HepG2 (cell line): ENCODE data around the gene RAPGEF5. TPM values are rescaled to one million over a fixed set of nuclear protein-coding genes. Genes with fewer than 3 reads are reported as not detected.

Experiments
- RBFOX2 ChIP-seq: fragments of 200-400 bp; formaldehyde crosslinking; IDR thresholded peaks from 2 replicates; pipeline ENCODE4 v1.6.1; 2017; ENCODE audit warnings: low read depth, mild to moderate bottlenecking, low read length
- ZNF224 ChIP-seq: sonication (generic); formaldehyde crosslinking; IDR thresholded peaks from 2 replicates; pipeline ENCODE4 v1.5.0; 2020; ENCODE audit warnings: mild to moderate bottlenecking, missing genetic modification reagents
- ZNF225 ChIP-seq: sonication (generic); formaldehyde crosslinking; IDR thresholded peaks from 2 replicates; pipeline ENCODE4 v1.4.0; 2020; ENCODE audit warnings: mild to moderate bottlenecking, missing genetic modification reagents
- ZNF230 ChIP-seq: sonication (generic); formaldehyde crosslinking; IDR thresholded peaks from 2 replicates; pipeline ENCODE4 v1.4.0; 2020; ENCODE audit warnings: mild to moderate bottlenecking, missing genetic modification reagents
- ZNF432 ChIP-seq: sonication (generic); formaldehyde crosslinking; IDR thresholded peaks from 2 replicates; pipeline ENCODE4 v1.5.0; 2020; ENCODE audit warnings: missing genetic modification reagents, mild to moderate bottlenecking, borderline replicate concordance
- ZNF484 ChIP-seq: sonication (generic); formaldehyde crosslinking; IDR thresholded peaks from 2 replicates; pipeline ENCODE4 v1.5.1; 2020; ENCODE audit warnings: mild to moderate bottlenecking, low read depth, missing genetic modification reagents, borderline replicate concordance
- ZNF615 ChIP-seq: sonication (generic); formaldehyde crosslinking; IDR thresholded peaks from 2 replicates; pipeline ENCODE4 v1.5.0; 2020; ENCODE audit warnings: mild to moderate bottlenecking, missing genetic modification reagents, borderline replicate concordance
- ZNF724P ChIP-seq: sonication (generic); formaldehyde crosslinking; IDR thresholded peaks from 2 replicates; pipeline ENCODE4 v1.8.0; 2022; ENCODE audit warnings: missing genetic modification reagents, borderline replicate concordance
- ZNF75D ChIP-seq: sonication (generic); formaldehyde crosslinking; IDR thresholded peaks from 2 replicates; pipeline ENCODE4 v1.8.1; 2023; ENCODE audit warnings: missing genetic modification reagents, mild to moderate bottlenecking, borderline replicate concordance
- ZNF761 ChIP-seq: sonication (generic); formaldehyde crosslinking; conservative IDR thresholded peaks from 2 replicates; pipeline ENCODE4 v1.4.0; 2020; ENCODE audit warnings: mild to moderate bottlenecking, missing genetic modification reagents
- ZNF772 ChIP-seq: sonication (generic); formaldehyde crosslinking; IDR thresholded peaks from 2 replicates; pipeline ENCODE4 v1.5.0; 2020; ENCODE audit warnings: mild to moderate bottlenecking, missing genetic modification reagents
- polyA plus RNA-seq, 8 experiments: library from polyadenylated mRNA; depleted of rRNA in 3 of 8; stranded (reverse) in 7 of 8; unstranded in 1 of 8; fragments of >200 nt; fragmentation: Illumina TruSeq in 4 of 8; extraction: Trizol in 4 of 8; gene quantifications; 2 replicates each; pipeline versions ENCODE4 v1.2.1 to v1.2.3, GENCODE V29; 2011 to 2016; ENCODE audit warnings: low read depth in 4 of 8, missing spikeins in 1 of 8, mixed read lengths in 1 of 8; ENCODE audit not compliant: insufficient read depth in 1 of 8
- total RNA-seq, 5 experiments: library from RNA; depleted of rRNA; stranded (reverse); fragments of >200 nt; fragmentation: Illumina TruSeq; extraction: Trizol; gene quantifications; 2 replicates each; pipeline ENCODE4 v1.2.3, GENCODE V29; 2016; ENCODE audit warnings: low read depth in 1 of 5
- TF ChIP-seq, protein P1 (sequence below): sonication (generic); formaldehyde crosslinking; IDR thresholded peaks from 2 replicates; pipeline ENCODE4 v1.5.0; 2020; ENCODE audit warnings: missing genetic modification reagents
- TF ChIP-seq, protein P2 (sequence below): sonication (generic); formaldehyde crosslinking; IDR thresholded peaks from 2 replicates; pipeline ENCODE4 v1.4.0; 2020; ENCODE audit warnings: missing genetic modification reagents
- TF ChIP-seq, protein P3 (sequence below): IDR thresholded peaks from 2 replicates; pipeline ENCODE4 v1.6.1; 2016; ENCODE audit warnings: missing compliant biosample characterization, missing genetic modification reagents, borderline replicate concordance
- TF ChIP-seq, protein P4 (sequence below): sonication (generic); formaldehyde crosslinking; IDR thresholded peaks from 2 replicates; pipeline ENCODE4 v1.8.1; 2022; ENCODE audit warnings: mild to moderate bottlenecking, missing genetic modification reagents
- TF ChIP-seq, protein P5 (sequence below): sonication (generic); formaldehyde crosslinking; IDR thresholded peaks from 2 replicates; pipeline ENCODE4 v1.4.0; 2020; ENCODE audit warnings: missing genetic modification reagents, borderline replicate concordance

RAPGEF5 gene
- total and polyA plus RNA-seq, 2 of the 13 experiments (the other 11 are each of a cell fraction or from before 2014, with no cell fraction given), result 17.1 to 23.4 TPM

DNA sequence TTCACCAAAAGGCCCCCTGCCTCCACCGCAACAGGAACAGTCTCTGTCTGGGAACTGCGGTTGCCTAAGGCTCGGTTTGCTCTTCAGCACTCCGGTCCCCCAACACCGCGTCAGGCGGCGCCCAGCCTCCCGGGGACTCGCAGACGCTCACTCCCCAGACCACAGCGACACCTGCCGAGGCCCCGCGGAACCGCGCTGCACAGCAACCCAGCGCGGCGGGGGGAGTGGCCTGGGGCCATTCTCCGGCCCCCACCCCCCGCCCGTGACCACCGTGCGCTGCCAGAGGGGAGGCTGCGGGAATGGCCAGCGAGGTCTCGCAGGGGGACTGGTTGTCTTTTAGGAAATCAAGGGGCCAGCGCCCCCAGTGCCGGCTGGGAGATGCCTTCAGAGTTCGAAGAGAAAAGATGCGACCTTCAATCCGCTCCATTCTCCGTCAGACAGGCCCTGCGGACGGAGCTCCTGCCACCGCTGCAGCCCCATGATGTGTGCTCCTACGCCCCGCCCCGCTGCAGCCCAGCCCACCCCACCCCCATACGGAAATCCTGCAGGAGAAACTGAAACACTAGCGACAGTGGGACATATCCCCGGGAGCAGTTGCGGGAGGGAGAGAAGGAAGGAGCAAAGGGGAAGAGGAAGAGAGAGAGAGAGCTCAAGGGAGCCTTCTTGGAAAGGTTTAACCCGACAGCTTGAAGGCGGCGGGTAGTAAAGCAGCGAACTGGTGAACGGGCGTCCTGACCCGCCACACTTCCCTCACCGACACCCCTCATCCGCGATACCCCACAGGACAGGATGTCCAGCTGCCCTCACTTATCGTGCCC is 273.9 kb downstream of the RAPGEF5 start (continued):
- TF ChIP-seq, protein P1, sequence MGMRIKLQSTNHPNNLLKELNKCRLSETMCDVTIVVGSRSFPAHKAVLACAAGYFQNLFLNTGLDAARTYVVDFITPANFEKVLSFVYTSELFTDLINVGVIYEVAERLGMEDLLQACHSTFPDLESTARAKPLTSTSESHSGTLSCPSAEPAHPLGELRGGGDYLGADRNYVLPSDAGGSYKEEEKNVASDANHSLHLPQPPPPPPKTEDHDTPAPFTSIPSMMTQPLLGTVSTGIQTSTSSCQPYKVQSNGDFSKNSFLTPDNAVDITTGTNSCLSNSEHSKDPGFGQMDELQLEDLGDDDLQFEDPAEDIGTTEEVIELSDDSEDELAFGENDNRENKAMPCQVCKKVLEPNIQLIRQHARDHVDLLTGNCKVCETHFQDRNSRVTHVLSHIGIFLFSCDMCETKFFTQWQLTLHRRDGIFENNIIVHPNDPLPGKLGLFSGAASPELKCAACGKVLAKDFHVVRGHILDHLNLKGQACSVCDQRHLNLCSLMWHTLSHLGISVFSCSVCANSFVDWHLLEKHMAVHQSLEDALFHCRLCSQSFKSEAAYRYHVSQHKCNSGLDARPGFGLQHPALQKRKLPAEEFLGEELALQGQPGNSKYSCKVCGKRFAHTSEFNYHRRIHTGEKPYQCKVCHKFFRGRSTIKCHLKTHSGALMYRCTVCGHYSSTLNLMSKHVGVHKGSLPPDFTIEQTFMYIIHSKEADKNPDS, result no peak
- TF ChIP-seq, protein P2, sequence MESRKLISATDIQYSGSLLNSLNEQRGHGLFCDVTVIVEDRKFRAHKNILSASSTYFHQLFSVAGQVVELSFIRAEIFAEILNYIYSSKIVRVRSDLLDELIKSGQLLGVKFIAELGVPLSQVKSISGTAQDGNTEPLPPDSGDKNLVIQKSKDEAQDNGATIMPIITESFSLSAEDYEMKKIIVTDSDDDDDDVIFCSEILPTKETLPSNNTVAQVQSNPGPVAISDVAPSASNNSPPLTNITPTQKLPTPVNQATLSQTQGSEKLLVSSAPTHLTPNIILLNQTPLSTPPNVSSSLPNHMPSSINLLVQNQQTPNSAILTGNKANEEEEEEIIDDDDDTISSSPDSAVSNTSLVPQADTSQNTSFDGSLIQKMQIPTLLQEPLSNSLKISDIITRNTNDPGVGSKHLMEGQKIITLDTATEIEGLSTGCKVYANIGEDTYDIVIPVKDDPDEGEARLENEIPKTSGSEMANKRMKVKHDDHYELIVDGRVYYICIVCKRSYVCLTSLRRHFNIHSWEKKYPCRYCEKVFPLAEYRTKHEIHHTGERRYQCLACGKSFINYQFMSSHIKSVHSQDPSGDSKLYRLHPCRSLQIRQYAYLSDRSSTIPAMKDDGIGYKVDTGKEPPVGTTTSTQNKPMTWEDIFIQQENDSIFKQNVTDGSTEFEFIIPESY (CRISPR knock-in tag), result peak; percentile 33; the same call in 1 of the 2 replicates
- no peak for TF ChIP-seq ZNF75D
- peak; percentile 49; the same call in 1 of the 2 replicates for TF ChIP-seq ZNF772 (CRISPR knock-in tag)
- no peak for TF ChIP-seq ZNF225 (CRISPR knock-in tag)
- TF ChIP-seq RBFOX2, result no peak
- TF ChIP-seq, protein P3, sequence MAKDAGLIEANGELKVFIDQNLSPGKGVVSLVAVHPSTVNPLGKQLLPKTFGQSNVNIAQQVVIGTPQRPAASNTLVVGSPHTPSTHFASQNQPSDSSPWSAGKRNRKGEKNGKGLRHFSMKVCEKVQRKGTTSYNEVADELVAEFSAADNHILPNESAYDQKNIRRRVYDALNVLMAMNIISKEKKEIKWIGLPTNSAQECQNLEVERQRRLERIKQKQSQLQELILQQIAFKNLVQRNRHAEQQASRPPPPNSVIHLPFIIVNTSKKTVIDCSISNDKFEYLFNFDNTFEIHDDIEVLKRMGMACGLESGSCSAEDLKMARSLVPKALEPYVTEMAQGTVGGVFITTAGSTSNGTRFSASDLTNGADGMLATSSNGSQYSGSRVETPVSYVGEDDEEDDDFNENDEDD (CRISPR knock-in tag), result peak; percentile 38
- TF ChIP-seq ZNF761, result 0 out of 2 replicates have a peak, but pooled peaks have one; percentile 61
- no peak for TF ChIP-seq ZNF484 (CRISPR knock-in tag)
- no peak for TF ChIP-seq ZNF615 (CRISPR knock-in tag)
- TF ChIP-seq ZNF224 (CRISPR knock-in tag), result no peak
- TF ChIP-seq ZNF432 (CRISPR knock-in tag), result no peak
- TF ChIP-seq, protein P4, sequence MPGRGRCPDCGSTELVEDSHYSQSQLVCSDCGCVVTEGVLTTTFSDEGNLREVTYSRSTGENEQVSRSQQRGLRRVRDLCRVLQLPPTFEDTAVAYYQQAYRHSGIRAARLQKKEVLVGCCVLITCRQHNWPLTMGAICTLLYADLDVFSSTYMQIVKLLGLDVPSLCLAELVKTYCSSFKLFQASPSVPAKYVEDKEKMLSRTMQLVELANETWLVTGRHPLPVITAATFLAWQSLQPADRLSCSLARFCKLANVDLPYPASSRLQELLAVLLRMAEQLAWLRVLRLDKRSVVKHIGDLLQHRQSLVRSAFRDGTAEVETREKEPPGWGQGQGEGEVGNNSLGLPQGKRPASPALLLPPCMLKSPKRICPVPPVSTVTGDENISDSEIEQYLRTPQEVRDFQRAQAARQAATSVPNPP (CRISPR knock-in tag), result no peak
- TF ChIP-seq ZNF724P (CRISPR knock-in tag), result no peak
- TF ChIP-seq ZNF230, result no peak
- TF ChIP-seq, protein P5, sequence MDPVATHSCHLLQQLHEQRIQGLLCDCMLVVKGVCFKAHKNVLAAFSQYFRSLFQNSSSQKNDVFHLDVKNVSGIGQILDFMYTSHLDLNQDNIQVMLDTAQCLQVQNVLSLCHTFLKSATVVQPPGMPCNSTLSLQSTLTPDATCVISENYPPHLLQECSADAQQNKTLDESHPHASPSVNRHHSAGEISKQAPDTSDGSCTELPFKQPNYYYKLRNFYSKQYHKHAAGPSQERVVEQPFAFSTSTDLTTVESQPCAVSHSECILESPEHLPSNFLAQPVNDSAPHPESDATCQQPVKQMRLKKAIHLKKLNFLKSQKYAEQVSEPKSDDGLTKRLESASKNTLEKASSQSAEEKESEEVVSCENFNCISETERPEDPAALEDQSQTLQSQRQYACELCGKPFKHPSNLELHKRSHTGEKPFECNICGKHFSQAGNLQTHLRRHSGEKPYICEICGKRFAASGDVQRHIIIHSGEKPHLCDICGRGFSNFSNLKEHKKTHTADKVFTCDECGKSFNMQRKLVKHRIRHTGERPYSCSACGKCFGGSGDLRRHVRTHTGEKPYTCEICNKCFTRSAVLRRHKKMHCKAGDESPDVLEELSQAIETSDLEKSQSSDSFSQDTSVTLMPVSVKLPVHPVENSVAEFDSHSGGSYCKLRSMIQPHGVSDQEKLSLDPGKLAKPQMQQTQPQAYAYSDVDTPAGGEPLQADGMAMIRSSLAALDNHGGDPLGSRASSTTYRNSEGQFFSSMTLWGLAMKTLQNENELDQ, result no peak
